K562 (cell line): Measurements from ENCODE around the gene MBNL1. TPM values are rescaled to one million over a fixed set of nuclear protein-coding genes. Genes with fewer than 3 reads are reported as not detected.

Experiments used
- DACH1 ChIP-seq: fragments of 450-650 bp; IDR thresholded peaks from 2 replicates; pipeline ENCODE4 v1.6.1; 2018; ENCODE audit not compliant: partially characterized antibody
- L3MBTL2 ChIP-seq: fragments of 450-650 bp; IDR thresholded peaks from 2 replicates; pipeline ENCODE4 v1.6.1; 2016; ENCODE audit warnings: mild to moderate bottlenecking, moderate library complexity
- MNT ChIP-seq, 2 experiments: fragments of 450-650 bp; conservative IDR thresholded peaks; 2 replicates each; pipeline ENCODE4 v1.6.1; 2017; ENCODE audit warnings: mild to moderate bottlenecking in 2 of 2, moderate library complexity in 2 of 2
- NCOA6 ChIP-seq: fragments of 450-650 bp; IDR thresholded peaks from 2 replicates; pipeline ENCODE4 v1.6.1; 2017; ENCODE audit warnings: mild to moderate bottlenecking
- NFYB ChIP-seq: IDR thresholded peaks from 2 replicates; pipeline ENCODE4 v1.6.1; 2011; ENCODE audit warnings: mild to moderate bottlenecking, moderate library complexity; ENCODE audit not compliant: insufficient read length; ENCODE audit errors: extremely low read depth
- PML ChIP-seq: IDR thresholded peaks from 2 replicates; pipeline ENCODE4 v1.6.1; 2012; ENCODE audit warnings: low read length, inconsistent platforms
- POLR3G ChIP-seq: IDR thresholded peaks from 2 replicates; pipeline ENCODE4 v1.6.1; 2011; ENCODE audit not compliant: insufficient read length, insufficient replicate concordance; ENCODE audit errors: extremely low read depth
- RBM15 ChIP-seq: fragments of 200-400 bp; formaldehyde crosslinking; IDR thresholded peaks from 2 replicates; pipeline ENCODE4 v1.6.1; 2018; ENCODE audit warnings: mild to moderate bottlenecking, low read length, moderate library complexity; ENCODE audit not compliant: insufficient read depth
- REST ChIP-seq, 2 experiments: fragments of 450-650 bp; formaldehyde crosslinking in 1 of 2; IDR thresholded peaks; 2 replicates each; pipeline versions ENCODE4 v1.4.0 to v1.6.1; 2014 to 2020; ENCODE audit warnings: mild to moderate bottlenecking in 2 of 2, borderline replicate concordance in 1 of 2, low read depth in 1 of 2
- TEAD1 ChIP-seq, 2 experiments: fragments of 450-650 bp in 1 of 2; sonication (generic) in 1 of 2; formaldehyde crosslinking; IDR thresholded peaks; 2 replicates each; pipeline versions ENCODE4 v1.4.0 to v1.8.0; 2020 to 2022; ENCODE audit warnings: mild to moderate bottlenecking in 2 of 2, missing genetic modification reagents in 1 of 2
- ZBTB7A ChIP-seq: IDR thresholded peaks from 2 replicates; pipeline ENCODE4 v1.6.1; 2011; ENCODE audit warnings: low read depth, mild to moderate bottlenecking, low read length, moderate library complexity, borderline replicate concordance; ENCODE audit not compliant: control insufficient read depth
- ZKSCAN8 ChIP-seq: fragments of 200-800 bp; sonication (Bioruptor generic); IDR thresholded peaks from 2 replicates; pipeline ENCODE4 v1.6.1; 2016; ENCODE audit warnings: missing genetic modification characterization, missing compliant biosample characterization
- ZNF217 ChIP-seq: sonication (generic); formaldehyde crosslinking; IDR thresholded peaks from 2 replicates; pipeline ENCODE4 v1.8.0; 2022; ENCODE audit warnings: mild to moderate bottlenecking, missing genetic modification reagents
- ZNF398 ChIP-seq: fragments of 250-450 bp; sonication (Bioruptor Pico); IDR thresholded peaks from 2 replicates; pipeline ENCODE4 v1.8.0; 2021; ENCODE audit warnings: moderate library complexity, mild to moderate bottlenecking, inconsistent platforms
- ZNF644 ChIP-seq: fragments of 200-800 bp; sonication (Bioruptor generic); IDR thresholded peaks from 2 replicates; pipeline ENCODE4 v1.6.1; 2016; ENCODE audit warnings: low read depth, missing genetic modification characterization, missing compliant biosample characterization
- polyA plus RNA-seq, 8 experiments: library from polyadenylated mRNA; depleted of rRNA in 4 of 8; stranded (reverse) in 5 of 8; unstranded in 3 of 8; fragments of >200 nt; fragmentation: Nextera tagmentation in 2 of 8; fragmentation: Illumina TruSeq in 1 of 8; extraction: Ambion mirVana in 2 of 8; extraction: Trizol in 1 of 8; gene quantifications; 2 replicates each; pipeline versions ENCODE4 v1.2.1 to v1.2.3, GENCODE V29; 2011 to 2014; ENCODE audit warnings: inconsistent platforms in 1 of 8, missing spikeins in 1 of 8
- total RNA-seq, 7 experiments: library from RNA; depleted of rRNA in 6 of 7; stranded (reverse); fragments of >200 nt in 6 of 7; fragmentation: Illumina TruSeq in 2 of 7; extraction: Trizol in 2 of 7; gene quantifications; 2 replicates each; pipeline versions ENCODE4 v1.2.1 to v1.2.3, GENCODE V29; 2011 to 2021; ENCODE audit warnings: low replicate concordance in 1 of 7

The MBNL1 gene
- total and polyA plus RNA-seq, 9 of the 15 experiments (the other 6 are each of a cell fraction or from before 2014, with no cell fraction given): 70.3 to 243 (median 220) TPM

- TF ChIP-seq ZNF398 (CRISPR knock-in tag) (no peak), ZNF644 (tag) (peak; percentile 70; the same call in 1 of the 2 replicates), ZNF217 (no peak), RBM15 (no peak), ZBTB7A (no peak), NCOA6 (no peak), L3MBTL2 (no peak), TEAD1 (CRISPR knock-in tag; IDR thresholded peaks at IDR 0.05) (no peak; a peak in 2 of 4 replicates), DACH1 (no peak), POLR3G (no peak), PML (peak; percentile 24; the same call in 1 of the 2 replicates), MNT (conservative IDR thresholded peaks at IDR 0.05) (0 out of 4 replicates have a peak, but pooled peaks have one; percentile 16 to 24), ZKSCAN8 (CRISPR knock-in tag) (peak; percentile 61; the same call in 1 of the 2 replicates), REST (IDR thresholded peaks at IDR 0.05; ENCODE audit: borderline replicate concordance) (no peak), REST (CRISPR knock-in tag; IDR thresholded peaks at IDR 0.05; ENCODE audit: low read depth) (no peak), NFYB (peak; percentile 35)
These were observed 1.4 kb downstream of the MBNL1 start (continued) for GRCh38 chr3:152269831-152270734.
